Measurements from ENCODE around the gene NTRK3. TPM values are rescaled to one million over a fixed set of nuclear protein-coding genes. Genes with fewer than 3 reads are reported as not detected.

Gene NTRK3
- total and polyA plus RNA-seq, 2 donors (not counting 3 experiments of a cell fraction or from before 2014, with no cell fraction given): not detected

DNA sequence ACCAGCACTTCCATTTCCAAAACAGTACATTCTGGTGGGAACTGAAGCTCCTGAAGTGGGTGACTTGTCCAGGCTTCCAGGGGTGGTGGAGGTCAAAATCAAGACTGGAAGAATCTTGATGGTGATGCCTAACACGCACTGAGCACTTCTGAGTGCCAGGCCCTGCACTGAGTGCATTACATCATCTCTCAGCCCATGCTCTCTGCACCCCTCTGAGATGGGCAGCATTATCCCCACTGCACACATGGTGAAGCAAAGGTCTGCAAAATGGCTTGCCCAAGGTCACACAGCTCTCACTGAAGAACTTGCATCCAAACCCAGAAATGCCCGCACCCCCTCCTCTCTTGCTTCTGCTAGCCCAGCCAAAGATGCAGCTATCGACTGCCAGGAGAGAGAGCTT lies 36.9 kb downstream of the NTRK3 start:
- H3K9me3 ChIP-seq (replicated peaks; ENCODE audit: control insufficient read depth, insufficient read depth, low read length): peaks cover 6% of the 10 kb centered on the region
- no peaks in the 10 kb centered on the region for H3K79me2 ChIP-seq (ENCODE audit: control insufficient read depth, insufficient read depth, low read length)
- H3K4me1 ChIP-seq (ENCODE audit: control insufficient read depth, extremely low read depth, insufficient read depth, low read length): no peaks in the 10 kb centered on the region
- no peaks in the 10 kb centered on the region for H3K36me3 ChIP-seq (ENCODE audit: control insufficient read depth in 2 of 2, extremely low read depth in 1 of 2, insufficient read depth in 2 of 2, low read length in 2 of 2)
- no peaks in the 10 kb centered on the region for H3K9me1 ChIP-seq (replicated peaks; ENCODE audit: control insufficient read depth, extremely low read depth, insufficient read depth, low read length)
- DNase-seq (ENCODE audit: low read depth, low spot score): no peak
- no peak overlapping the region for H3K4me2 ChIP-seq (ENCODE audit: insufficient read depth, low read length)
- no peak overlapping the region for H3K4me3 ChIP-seq (replicated peaks in 1 of 3; ENCODE audit: insufficient read depth in 1 of 3, low read depth in 1 of 3, low read length in 3 of 3)
- CTCF ChIA-PET: no interaction called here
- intact Hi-C loops (cut with micrococcal nuclease) (no loop called here), dilution Hi-C loops (cut with MboI; ENCODE audit: extremely low pct_ligation_motif_present, low sequenced_read_pairs) (no loop called here)
- no peaks in the 10 kb centered on the region for H3K27me3 ChIP-seq (ENCODE audit: control insufficient read depth in 2 of 2, insufficient read depth in 2 of 2, low read length in 2 of 2)
- H2AFZ ChIP-seq (ENCODE audit: low read depth, low read length): no peak overlapping the region
- H3K27ac ChIP-seq (ENCODE audit: insufficient read depth, low read depth, low read length): no peak overlapping the region
- H3K9ac ChIP-seq (replicated peaks; ENCODE audit: extremely low read depth, insufficient read depth, low read length): no peak overlapping the region
- TF ChIP-seq JUN (IDR thresholded peaks at IDR 0.05; ENCODE audit: borderline replicate concordance, insufficient read depth, insufficient read length, low read depth) (no peak), POLR2AphosphoS5 (IDR thresholded peaks at IDR 0.05; ENCODE audit: insufficient read depth, low read depth, low read length) (no peak), EZH2 (IDR thresholded peaks at IDR 0.05; ENCODE audit: borderline replicate concordance, low read depth, low read length, severe bottlenecking) (no peak), MYC (IDR thresholded peaks at IDR 0.05; ENCODE audit: low read depth, low read length) (no peak), FOS (IDR thresholded peaks at IDR 0.05; ENCODE audit: borderline replicate concordance, insufficient read depth, low read length) (no peak), GATA2 (IDR thresholded peaks at IDR 0.05; ENCODE audit: insufficient read depth, insufficient read length, low read depth, low read length) (no peak), POLR2A (IDR thresholded peaks at IDR 0.05; ENCODE audit: low read depth, low read length) (no peak)
- TF ChIP-seq, protein P1, sequence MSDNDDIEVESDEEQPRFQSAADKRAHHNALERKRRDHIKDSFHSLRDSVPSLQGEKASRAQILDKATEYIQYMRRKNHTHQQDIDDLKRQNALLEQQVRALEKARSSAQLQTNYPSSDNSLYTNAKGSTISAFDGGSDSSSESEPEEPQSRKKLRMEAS (IDR thresholded peaks at IDR 0.05; ENCODE audit: insufficient read depth, insufficient read length): no peak
- TF ChIP-seq, protein P2, sequence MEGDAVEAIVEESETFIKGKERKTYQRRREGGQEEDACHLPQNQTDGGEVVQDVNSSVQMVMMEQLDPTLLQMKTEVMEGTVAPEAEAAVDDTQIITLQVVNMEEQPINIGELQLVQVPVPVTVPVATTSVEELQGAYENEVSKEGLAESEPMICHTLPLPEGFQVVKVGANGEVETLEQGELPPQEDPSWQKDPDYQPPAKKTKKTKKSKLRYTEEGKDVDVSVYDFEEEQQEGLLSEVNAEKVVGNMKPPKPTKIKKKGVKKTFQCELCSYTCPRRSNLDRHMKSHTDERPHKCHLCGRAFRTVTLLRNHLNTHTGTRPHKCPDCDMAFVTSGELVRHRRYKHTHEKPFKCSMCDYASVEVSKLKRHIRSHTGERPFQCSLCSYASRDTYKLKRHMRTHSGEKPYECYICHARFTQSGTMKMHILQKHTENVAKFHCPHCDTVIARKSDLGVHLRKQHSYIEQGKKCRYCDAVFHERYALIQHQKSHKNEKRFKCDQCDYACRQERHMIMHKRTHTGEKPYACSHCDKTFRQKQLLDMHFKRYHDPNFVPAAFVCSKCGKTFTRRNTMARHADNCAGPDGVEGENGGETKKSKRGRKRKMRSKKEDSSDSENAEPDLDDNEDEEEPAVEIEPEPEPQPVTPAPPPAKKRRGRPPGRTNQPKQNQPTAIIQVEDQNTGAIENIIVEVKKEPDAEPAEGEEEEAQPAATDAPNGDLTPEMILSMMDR (IDR thresholded peaks at IDR 0.05; ENCODE audit: extremely low read depth in 1 of 2, insufficient read depth in 1 of 2, low read depth in 1 of 2, low read length in 2 of 2): no peak
- no peak for FAIRE-seq
- POLR2A ChIA-PET: no interaction called here
- no TSS peak for BruUV-seq (replicated peaks)
- no peaks in the 10 kb centered on the region for H4K20me1 ChIP-seq (replicated peaks; ENCODE audit: control insufficient read depth, extremely low read depth, insufficient read depth, low read length)

Data from endothelial cell of umbilical vein (primary cell).